Erythroblast (primary cell): ENCODE data around the gene TMEM116.

Source experiments
- GATA1 ChIP-seq: IDR thresholded peaks from 2 replicates; pipeline ENCODE4 v1.6.1; 2011; ENCODE audit warnings: low read depth, mild to moderate bottlenecking, control low read depth, low read length, moderate library complexity
- POLR2A ChIP-seq: IDR thresholded peaks from 2 replicates; pipeline ENCODE4 v1.6.1; 2011; ENCODE audit warnings: mild to moderate bottlenecking, low read length

- TF ChIP-seq POLR2A (no peak), GATA1 (no peak)
Measured at GRCh38 chr12:112049351-112049750, 36.4 kb upstream of the TMEM116 start.
